ENCODE data around the gene MAD1L1.

The MAD1L1 gene

GRCh38 chr7:2066251-2066919 is 166.4 kb downstream of the MAD1L1 start:
- peak overlapping the region; percentile 68 for H3K4me2 ChIP-seq (ENCODE audit: low read length)
- H3F3A ChIP-seq (ENCODE audit: control insufficient read depth, insufficient read depth), result peaks cover 5% of the 10 kb centered on the region

GRCh38 chr7:2065528-2065927 is 167.2 kb downstream of the MAD1L1 start:
- no peak overlapping the region for H3K4me3 ChIP-seq (ENCODE audit: low read length)
- peaks cover 8% of the 10 kb centered on the region for H3F3A ChIP-seq (ENCODE audit: control insufficient read depth, insufficient read depth)
- no peak overlapping the region for H3K27ac ChIP-seq (ENCODE audit: low read depth, low read length)
- TF ChIP-seq CTCF (IDR thresholded peaks at IDR 0.05; ENCODE audit: low read depth, low read length, poor library complexity, severe bottlenecking) (no peak), EZH2phosphoT487 (IDR thresholded peaks at IDR 0.05; ENCODE audit: borderline replicate concordance, low read length) (no peak)
- peaks cover 38% of the 10 kb centered on the region for H3K4me1 ChIP-seq (ENCODE audit: control insufficient read depth, low read length)
- no peaks in the 10 kb centered on the region; the same call in 1 of the 2 replicates for H3K79me2 ChIP-seq (ENCODE audit: control insufficient read depth, low read length)
- peaks cover 4% of the 10 kb centered on the region for H4K20me1 ChIP-seq (ENCODE audit: control insufficient read depth, insufficient read depth, low read depth, low read length)
- H3K4me2 ChIP-seq (ENCODE audit: low read length), result no peak overlapping the region
- no peaks in the 10 kb centered on the region for H3K9me2 ChIP-seq (replicated peaks; ENCODE audit: control insufficient read depth, low read length)
- peaks cover 42% of the 10 kb centered on the region for H3K36me3 ChIP-seq (ENCODE audit: control insufficient read depth, low read length)
- no peaks in the 10 kb centered on the region for H3K27me3 ChIP-seq (ENCODE audit: control insufficient read depth, low read length)
- no peaks in the 10 kb centered on the region for H3K9me3 ChIP-seq (ENCODE audit: control insufficient read depth, insufficient read depth, low read length)

More at GRCh38 chr7:2066251-2066919, 166.4 kb downstream of the MAD1L1 start:
- no peaks in the 10 kb centered on the region for H4K20me1 ChIP-seq (ENCODE audit: control insufficient read depth, insufficient read depth, low read depth, low read length)
- H3K27ac ChIP-seq (ENCODE audit: low read depth, low read length), result peak overlapping the region; percentile 51
- H3K9me3 ChIP-seq (ENCODE audit: control insufficient read depth, insufficient read depth, low read length), result no peaks in the 10 kb centered on the region
- H3K79me2 ChIP-seq (ENCODE audit: control insufficient read depth, low read length), result no peaks in the 10 kb centered on the region; the same call in 1 of the 2 replicates
- no peak for TF ChIP-seq CTCF (IDR thresholded peaks at IDR 0.05; ENCODE audit: low read depth, low read length, poor library complexity, severe bottlenecking)
- no peak for TF ChIP-seq EZH2phosphoT487 (IDR thresholded peaks at IDR 0.05; ENCODE audit: borderline replicate concordance, low read length)
- H3K27me3 ChIP-seq (ENCODE audit: control insufficient read depth, low read length), result no peaks in the 10 kb centered on the region
- H3K4me1 ChIP-seq (ENCODE audit: control insufficient read depth, low read length), result peaks cover 38% of the 10 kb centered on the region
- peak overlapping the region; percentile 54 for H3K4me3 ChIP-seq (ENCODE audit: low read length)
- peaks cover 42% of the 10 kb centered on the region for H3K36me3 ChIP-seq (ENCODE audit: control insufficient read depth, low read length)
- H3K9me2 ChIP-seq (replicated peaks; ENCODE audit: control insufficient read depth, low read length), result no peaks in the 10 kb centered on the region

- H3K4me3 ChIP-seq (ENCODE audit: low read length), result no peak overlapping the region
- H3K27me3 ChIP-seq (ENCODE audit: control insufficient read depth, low read length), result no peaks in the 10 kb centered on the region
- H3K79me2 ChIP-seq (ENCODE audit: control insufficient read depth, low read length), result peaks cover 6% of the 10 kb centered on the region
- TF ChIP-seq CTCF (IDR thresholded peaks at IDR 0.05; ENCODE audit: low read depth, low read length, poor library complexity, severe bottlenecking) (no peak), EZH2phosphoT487 (IDR thresholded peaks at IDR 0.05; ENCODE audit: borderline replicate concordance, low read length) (no peak)
- peaks cover 11% of the 10 kb centered on the region for H4K20me1 ChIP-seq (ENCODE audit: control insufficient read depth, insufficient read depth, low read depth, low read length)
- H3K9me2 ChIP-seq (replicated peaks; ENCODE audit: control insufficient read depth, low read length), result no peaks in the 10 kb centered on the region
- H3K27ac ChIP-seq (ENCODE audit: low read depth, low read length), result no peak overlapping the region
- H3K36me3 ChIP-seq (ENCODE audit: control insufficient read depth, low read length), result peaks cover 46% of the 10 kb centered on the region
- H3K4me1 ChIP-seq (ENCODE audit: control insufficient read depth, low read length), result peaks cover 22% of the 10 kb centered on the region
- peaks cover 8% of the 10 kb centered on the region for H3F3A ChIP-seq (ENCODE audit: control insufficient read depth, insufficient read depth)
- H3K4me2 ChIP-seq (ENCODE audit: low read length), result no peak overlapping the region
- H3K9me3 ChIP-seq (ENCODE audit: control insufficient read depth, insufficient read depth, low read length), result no peaks in the 10 kb centered on the region
Measured at GRCh38 chr7:2063563-2064260, 169.0 kb downstream of the MAD1L1 start.
